ENCODE data around the gene DDO. TPM values are rescaled to one million over a fixed set of nuclear protein-coding genes. Genes with fewer than 3 reads are reported as not detected.

The DDO gene, protein sequence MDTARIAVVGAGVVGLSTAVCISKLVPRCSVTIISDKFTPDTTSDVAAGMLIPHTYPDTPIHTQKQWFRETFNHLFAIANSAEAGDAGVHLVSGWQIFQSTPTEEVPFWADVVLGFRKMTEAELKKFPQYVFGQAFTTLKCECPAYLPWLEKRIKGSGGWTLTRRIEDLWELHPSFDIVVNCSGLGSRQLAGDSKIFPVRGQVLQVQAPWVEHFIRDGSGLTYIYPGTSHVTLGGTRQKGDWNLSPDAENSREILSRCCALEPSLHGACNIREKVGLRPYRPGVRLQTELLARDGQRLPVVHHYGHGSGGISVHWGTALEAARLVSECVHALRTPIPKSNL
- total RNA-seq, result 0.32 TPM

DNA sequence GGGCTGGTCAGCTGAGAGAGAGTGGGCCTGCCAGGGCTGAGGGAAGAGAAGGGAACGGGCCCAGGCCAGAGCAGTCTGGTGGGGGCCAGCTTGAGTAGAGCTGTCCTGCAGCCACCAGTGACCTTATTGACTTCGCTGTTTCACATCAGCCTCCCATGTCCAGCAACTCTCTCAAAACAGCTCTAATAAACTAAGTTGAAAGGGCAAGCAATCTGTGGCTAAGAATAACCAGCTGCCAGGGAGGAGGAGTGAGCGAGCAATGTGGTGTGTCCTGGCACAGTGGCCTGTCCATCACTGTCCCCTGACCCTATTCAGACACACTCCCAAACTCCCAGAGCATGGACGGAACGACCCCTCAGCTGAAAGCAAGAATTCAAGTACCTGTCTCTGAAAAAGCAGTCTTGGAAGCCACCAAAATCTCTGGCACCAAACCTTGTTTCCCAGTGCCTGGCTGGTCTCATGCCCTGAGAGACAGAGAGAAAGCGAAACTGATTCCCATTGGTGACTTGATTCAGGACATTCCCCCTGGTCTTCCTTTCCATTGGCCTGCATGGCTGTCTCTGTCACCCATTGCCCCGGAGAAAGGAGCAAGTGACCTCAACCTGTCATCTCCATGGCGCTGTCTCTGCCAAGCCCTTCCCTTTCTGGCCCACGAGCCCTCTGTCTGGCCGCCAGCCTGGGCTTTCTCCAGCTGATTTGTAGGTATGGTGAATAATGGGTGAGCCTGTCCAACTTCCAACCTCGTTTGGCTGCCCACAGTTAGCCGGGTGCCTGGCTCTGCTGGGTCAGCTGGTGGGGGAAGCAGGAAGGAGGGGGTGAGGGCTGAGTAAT is at the start of gene DDO:
DDO (minus strand) TSS at position 490 of the 831 bp plus-strand sequence. CDS start 2,113 bp downstream, outside the sequence.
- TF ChIP-seq, protein P1, sequence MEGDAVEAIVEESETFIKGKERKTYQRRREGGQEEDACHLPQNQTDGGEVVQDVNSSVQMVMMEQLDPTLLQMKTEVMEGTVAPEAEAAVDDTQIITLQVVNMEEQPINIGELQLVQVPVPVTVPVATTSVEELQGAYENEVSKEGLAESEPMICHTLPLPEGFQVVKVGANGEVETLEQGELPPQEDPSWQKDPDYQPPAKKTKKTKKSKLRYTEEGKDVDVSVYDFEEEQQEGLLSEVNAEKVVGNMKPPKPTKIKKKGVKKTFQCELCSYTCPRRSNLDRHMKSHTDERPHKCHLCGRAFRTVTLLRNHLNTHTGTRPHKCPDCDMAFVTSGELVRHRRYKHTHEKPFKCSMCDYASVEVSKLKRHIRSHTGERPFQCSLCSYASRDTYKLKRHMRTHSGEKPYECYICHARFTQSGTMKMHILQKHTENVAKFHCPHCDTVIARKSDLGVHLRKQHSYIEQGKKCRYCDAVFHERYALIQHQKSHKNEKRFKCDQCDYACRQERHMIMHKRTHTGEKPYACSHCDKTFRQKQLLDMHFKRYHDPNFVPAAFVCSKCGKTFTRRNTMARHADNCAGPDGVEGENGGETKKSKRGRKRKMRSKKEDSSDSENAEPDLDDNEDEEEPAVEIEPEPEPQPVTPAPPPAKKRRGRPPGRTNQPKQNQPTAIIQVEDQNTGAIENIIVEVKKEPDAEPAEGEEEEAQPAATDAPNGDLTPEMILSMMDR (IDR thresholded peaks at IDR 0.05), result no peak
- DNase-seq (ENCODE audit: low spot score in 2 of 2), result peak; percentile 84 to 95
- Histone ChIP-seq H3K36me3 (no peaks in the 10 kb centered on the region), H3K27me3 (no peaks in the 10 kb centered on the region), H3K9me3 (no peaks in the 10 kb centered on the region), H3K27ac (peak within 1 kb of the TSS; percentile 79 to 83), H3K4me3 (peak within 1 kb of the TSS; percentile 54), H3K4me1 (peaks cover 4 to 12% of the 10 kb centered on the region in 2 donors)
- intact Hi-C loops (cut with DNase I), result loop anchor here (10.0 kb wide), 2 partner anchors 320 to 720 kb away; partner anchors contain the start of genes AK9 and FIG4

DNA sequence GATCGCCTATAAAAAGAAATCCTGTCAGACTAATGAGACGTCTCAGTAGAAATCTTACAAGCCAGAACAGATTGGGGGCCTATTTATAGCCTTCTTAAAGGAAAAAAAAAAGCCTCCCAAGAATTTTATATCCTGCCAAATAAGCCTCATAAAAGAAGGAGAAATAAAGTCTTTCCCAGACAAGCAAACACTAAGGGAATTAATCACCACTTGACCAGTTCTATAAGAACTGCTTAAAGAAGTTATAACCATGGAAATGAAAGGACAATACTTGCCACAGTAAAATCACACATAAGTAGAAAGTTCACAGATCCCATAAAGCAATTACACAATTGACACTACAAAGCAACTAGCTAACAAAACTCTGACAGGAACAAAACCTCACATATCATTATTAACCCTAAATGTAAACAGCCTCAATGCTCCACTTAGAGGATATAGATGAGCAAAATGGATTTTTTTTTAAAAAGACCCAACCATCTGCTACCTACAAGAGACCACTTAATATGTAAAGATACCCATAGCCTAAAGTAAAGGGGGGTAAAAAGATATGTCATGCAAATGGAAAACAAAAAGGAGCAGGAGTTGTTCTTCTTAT is 47.6 kb upstream of the DDO start:
- DNase-seq (ENCODE audit: low spot score in 2 of 2), result no peak
- no peaks in the 10 kb centered on the region for H3K4me1 ChIP-seq
- intact Hi-C loops (cut with DNase I), result no loop called here
- no peaks in the 10 kb centered on the region for H3K27me3 ChIP-seq
- H3K36me3 ChIP-seq, result no peaks in the 10 kb centered on the region
- no peak overlapping the region for H3K4me3 ChIP-seq
- H3K9me3 ChIP-seq, result peaks cover 7 to 19% of the 10 kb centered on the region in 2 donors
- no peak overlapping the region for H3K27ac ChIP-seq
- TF ChIP-seq, protein P1 (IDR thresholded peaks at IDR 0.05), result no peak

DNA sequence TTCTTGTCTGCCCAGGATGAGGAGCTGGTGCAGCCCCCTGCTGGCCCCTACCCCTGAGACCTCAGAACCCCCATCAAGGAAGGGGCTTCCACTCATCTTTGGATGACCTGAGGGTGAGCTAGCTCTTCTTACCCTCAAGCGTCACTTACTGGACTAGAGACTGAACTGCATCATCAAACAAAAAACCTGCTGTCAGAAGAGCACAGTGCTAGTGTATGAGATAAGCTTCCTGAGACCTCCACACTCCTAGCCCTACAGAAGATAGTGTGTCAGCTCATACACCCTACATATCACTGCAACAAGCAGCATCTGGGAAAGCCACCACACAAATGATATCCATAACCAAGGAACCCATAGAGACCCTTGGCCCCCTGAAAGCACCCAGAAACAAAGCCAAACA is 46.0 kb upstream of the DDO start:
- H3K9me3 ChIP-seq, result peaks cover 7 to 19% of the 10 kb centered on the region in 2 donors
- H3K27me3 ChIP-seq, result no peaks in the 10 kb centered on the region
- TF ChIP-seq, protein P1 (IDR thresholded peaks at IDR 0.05), result no peak
- no peak overlapping the region for H3K27ac ChIP-seq
- DNase-seq (ENCODE audit: low spot score in 2 of 2), result no peak
- H3K4me1 ChIP-seq, result no peaks in the 10 kb centered on the region
- intact Hi-C loops (cut with DNase I), result no loop called here
- H3K36me3 ChIP-seq, result no peaks in the 10 kb centered on the region
- H3K4me3 ChIP-seq, result no peak overlapping the region

DNA sequence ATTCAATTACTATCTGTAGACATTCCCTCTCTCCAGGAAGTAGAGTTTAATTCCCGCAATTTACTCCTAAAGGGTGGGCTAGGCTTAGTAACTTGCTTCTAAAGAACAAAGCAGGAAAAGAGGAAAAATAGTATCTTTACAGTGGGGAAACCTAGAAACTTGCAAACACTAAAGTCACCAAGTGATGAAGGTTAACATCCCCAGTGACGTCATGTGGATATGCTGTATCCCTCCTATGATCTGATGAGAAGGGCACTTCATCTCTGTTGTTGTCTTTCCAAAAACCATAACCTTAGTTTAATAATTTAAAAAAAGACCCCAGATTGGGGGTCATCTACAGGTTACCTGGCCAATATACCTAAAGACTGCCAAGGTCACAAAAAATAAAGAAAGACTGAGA is 43.8 kb upstream of the DDO start:
- intact Hi-C loops (cut with DNase I), result no loop called here

DNA sequence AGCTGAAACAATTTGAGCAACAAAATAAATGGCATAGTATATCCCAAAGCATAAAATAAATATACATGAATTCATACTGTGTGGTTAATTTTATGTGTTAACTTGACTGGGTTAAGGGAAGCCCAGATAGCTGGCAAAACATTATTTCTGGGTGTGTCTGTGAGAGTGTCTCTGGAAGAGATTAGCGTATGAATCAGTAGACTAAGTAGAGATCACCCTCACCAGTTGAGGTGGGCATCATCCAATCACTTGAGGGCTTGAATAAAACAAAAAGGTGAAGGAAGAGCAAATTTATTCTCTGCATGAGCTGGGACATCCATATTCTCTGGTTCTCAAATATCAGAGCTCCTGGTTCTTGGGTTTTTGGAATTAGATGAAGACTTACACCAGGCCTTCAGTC is 43.1 kb upstream of the DDO start:
- TF ChIP-seq, protein P1 (IDR thresholded peaks at IDR 0.05), result no peak
- H3K27ac ChIP-seq, result no peak overlapping the region
- intact Hi-C loops (cut with DNase I), result no loop called here
- H3K27me3 ChIP-seq, result no peaks in the 10 kb centered on the region
- no peaks in the 10 kb centered on the region for H3K4me1 ChIP-seq
- H3K9me3 ChIP-seq, result peaks cover 7 to 17% of the 10 kb centered on the region in 2 donors
- H3K4me3 ChIP-seq, result no peak overlapping the region
- no peak for DNase-seq (ENCODE audit: low spot score in 2 of 2)
- no peaks in the 10 kb centered on the region for H3K36me3 ChIP-seq

More for the DNA sequence above, 43.8 kb upstream of the DDO start:
- no peak for DNase-seq (ENCODE audit: low spot score in 2 of 2)
- H3K4me3 ChIP-seq, result no peak overlapping the region
- no peaks in the 10 kb centered on the region for H3K36me3 ChIP-seq
- no peaks in the 10 kb centered on the region for H3K4me1 ChIP-seq
- TF ChIP-seq, protein P1 (IDR thresholded peaks at IDR 0.05), result no peak
- H3K27ac ChIP-seq, result no peak overlapping the region
- H3K9me3 ChIP-seq, result peaks cover 7 to 19% of the 10 kb centered on the region in 2 donors
- no peaks in the 10 kb centered on the region for H3K27me3 ChIP-seq
